HG03575 (cell line): ENCODE data around the gene RHBDL2.

ENCODE experiments used
- ATAC-seq: cut with Tn5 transposase; IDR thresholded peaks from one replicate; pipeline ENCODE4 v1.9.1; 2021; ENCODE audit not compliant: unreplicated experiment, insufficient number of reproducible peaks, low FRiP score; ENCODE audit errors: extremely low read depth

The RHBDL2 gene

DNA sequence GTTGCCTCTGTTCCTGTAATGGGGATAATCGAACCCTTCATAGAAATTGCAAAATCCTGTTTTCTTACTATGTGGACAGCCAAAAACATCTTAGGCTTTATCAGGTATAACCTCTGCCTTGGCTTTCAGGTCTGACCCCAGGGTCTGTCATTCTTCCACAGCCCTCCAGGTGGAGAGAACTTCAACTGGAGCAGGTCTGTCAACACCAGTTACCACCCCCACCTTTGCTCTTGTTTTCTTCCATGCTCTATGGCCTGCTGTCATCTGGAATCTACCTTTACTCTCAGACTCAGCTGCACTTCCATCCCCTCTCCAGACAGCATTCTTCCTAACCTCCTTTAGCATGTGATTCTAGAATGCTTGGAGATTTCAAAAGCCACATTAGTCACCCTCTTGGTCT, 49.9 kb downstream of the RHBDL2 start:
- no peak for ATAC-seq

DNA sequence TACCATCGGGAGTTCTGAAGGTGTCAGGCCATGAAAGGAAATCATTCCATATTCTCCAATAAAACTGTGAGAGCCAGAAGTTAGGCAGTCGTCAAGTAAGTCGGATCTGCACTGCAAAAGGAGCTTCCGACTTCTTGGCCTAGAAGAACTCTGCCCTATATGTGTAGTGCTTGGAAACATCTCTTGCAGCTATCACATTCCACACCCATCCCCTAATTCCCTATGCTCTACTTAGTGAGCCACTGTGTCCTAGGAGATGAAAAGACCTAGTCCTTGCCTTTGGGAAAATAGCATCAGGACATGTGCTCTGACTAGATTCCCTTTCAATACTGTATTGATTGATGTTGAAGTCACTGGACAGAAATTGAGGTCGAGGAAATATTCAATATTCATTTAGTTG, 52.0 kb downstream of the RHBDL2 start:
- ATAC-seq: no peak

DNA sequence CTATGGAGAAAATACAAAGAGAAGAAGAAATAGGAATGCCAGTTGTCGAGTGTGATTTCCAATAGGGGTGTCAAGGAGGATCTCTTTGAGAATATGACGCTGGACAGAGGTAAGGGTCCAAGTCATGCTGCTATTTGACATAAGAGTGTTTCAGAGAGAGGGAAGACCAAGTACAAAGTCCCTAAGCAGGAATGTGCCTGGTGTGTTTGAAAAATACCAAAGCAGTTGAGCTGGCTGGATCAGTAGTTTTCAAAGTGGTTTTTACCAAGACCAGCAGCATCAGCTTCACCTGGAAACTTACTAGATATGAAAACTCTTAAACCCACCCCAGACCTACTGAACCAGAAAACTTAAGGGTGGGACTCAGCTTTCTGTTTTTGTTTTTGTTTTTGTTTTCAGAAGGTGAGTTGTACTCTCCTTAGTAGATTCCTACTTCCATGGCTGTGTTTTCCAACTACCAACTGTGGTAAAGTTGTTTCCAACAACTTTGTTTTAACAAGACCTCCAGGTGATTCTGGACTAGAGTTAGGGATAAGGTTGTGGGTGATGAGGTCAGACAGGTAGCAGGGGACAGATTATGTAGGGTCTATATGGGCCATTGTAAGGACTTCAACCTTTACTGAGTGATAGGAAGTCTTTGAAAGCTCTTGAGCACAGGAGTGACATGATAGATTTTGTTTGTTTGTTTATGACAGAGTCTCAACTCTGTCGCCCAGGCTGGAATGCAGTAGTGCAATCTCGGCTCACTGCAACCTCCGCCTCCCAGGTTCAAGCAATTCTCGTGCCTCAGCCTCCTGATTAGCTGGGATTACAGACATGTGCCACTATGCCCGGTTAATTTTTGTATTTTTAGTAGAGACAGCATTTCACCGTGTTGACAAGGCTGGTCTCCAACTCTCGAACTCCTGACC, 53.0 kb downstream of the RHBDL2 start:
- no peak for ATAC-seq

DNA sequence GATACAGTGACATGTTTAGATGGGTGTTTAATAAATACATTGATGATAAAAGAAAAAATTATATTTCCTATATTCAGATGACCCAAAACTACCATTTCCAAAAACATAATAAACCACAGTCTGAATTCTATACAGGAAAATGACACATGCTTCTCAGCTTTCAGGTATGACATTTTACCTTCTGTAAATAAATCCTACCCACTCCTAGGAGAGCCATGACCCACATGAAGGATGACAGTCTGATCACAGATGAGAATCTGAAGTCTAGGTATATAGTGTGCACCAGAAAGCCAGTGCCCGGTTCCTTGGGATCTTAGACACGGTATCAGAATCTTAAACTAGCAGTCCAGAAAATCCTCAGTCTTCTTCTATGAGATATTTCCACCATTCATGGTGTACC, 56.5 kb downstream of the RHBDL2 start:
- ATAC-seq: no peak

DNA sequence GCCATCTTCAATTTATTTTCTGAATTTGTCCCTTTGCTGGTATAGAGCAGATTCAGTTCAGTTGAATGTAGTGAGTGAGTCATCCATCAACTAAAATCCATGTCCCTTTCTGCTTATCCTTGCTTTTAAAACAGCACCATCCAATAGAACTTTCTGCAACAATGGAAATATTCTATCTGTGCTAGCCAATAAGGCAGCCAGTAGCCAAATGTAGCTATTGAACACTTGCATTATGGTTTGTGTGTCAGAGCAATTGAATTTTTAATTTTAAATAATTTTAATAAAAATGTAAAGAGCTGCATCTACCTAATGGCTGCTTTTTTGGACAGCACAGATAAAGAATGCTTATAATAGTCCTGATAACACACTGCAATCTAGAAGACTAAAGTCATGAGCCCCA, 60.1 kb downstream of the RHBDL2 start, which contains the start of gene GJA9:
TSS of gene GJA9 (minus strand) at position 101 of the 400 bp plus-strand sequence. CDS start 5,489 bp downstream, outside the sequence.
- ATAC-seq: no peak

DNA sequence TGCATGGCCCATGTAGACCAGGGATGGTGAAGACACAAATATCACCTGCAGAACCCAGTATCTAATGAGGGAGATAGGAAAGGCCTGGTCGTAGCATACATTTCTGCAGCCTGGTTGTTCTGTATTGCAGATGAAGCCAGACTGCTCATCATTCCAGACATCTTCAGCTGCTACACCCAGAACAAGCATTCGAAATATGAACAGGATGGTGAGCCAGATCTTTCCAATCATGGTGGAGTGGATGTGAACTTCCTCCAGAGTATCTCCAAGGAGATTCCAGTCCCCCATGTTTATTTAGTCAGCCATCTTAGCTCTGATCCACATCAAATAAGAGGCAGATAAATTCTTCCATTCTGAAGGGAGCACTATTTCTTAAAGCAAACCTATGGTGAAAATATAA, 65.8 kb downstream of the RHBDL2 start:
- no peak for ATAC-seq

DNA sequence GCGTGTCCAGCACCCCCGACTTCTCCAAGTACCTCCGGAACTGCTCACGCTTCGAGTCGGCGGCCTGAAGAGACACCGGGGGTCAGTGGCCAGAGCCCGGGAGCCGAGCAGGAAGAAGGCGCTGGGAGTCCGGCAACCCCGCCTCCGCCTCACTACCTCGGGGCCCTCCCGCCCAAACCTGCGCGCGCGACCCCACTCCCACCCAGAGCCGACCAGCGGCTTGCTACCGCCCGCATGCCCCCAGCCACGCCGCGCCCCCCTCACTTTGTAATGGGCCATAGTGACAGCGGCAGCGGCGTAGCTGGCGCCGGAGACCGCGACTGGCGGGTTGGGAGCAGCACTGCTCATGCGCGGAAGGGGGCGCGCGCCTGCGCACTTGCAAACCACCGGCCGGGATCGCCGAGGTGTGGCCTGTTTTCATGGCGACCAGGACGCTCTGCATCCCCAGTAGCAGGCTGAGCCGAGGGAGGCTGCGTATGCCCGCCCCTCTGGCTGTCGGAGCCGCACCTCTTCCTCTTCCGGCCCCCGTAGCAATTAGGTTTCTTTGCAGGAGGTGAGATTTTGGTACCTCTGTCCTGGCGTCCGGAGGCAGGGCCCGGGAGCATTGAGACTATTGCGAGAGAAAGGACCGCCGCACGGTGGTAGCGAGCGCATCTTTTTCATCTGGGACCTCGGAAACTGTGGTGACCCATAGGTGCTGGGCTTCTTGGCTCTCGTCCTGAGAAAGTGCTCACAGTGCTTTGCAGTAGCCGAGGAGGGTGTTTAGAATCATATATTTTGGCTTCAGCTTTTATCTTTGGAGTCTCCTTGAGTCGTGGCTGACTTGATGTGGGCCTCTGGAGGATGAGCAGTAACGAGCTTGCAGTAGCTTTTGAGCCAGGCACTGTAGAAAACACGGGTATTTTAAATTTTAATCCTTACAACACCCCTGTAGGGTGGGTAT, 68.3 kb downstream of the RHBDL2 start, which contains the start of gene MYCBP:
TSS of gene MYCBP (minus strand) at position 322 of the 943 bp plus-strand sequence. CDS start at position 279, 43 bp downstream.
- ATAC-seq: peak; percentile 48

DNA sequence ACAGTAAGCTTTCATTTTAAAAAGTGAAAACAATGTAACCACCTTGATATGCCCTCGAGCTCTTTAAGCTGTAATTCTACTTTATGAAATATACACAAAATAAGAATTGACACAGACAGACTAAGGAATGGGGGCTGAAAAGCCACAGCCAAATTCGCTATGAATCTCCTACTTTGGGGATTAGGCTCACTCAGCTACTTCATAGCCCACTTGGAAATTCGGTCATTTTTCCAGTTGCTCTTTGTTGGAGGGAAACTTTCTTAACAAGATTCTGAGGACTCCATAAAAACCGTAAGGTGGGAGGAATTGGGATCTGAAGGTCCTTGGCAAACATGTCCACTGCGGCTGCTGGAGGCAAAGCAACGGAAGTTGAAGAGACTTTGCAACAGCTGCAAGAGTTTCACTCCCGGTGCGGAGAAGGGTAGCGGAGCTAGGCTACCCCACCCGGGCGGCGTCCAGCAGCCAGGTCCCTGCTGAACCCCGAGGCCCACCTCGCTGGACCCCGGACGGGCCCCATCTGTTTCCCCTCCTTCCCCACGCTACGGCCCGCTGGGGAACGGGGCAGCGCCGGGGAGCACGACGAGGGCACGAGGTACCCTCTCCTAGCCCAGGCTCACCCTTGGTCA, 69.1 kb downstream of the RHBDL2 start:
- no peak for ATAC-seq

DNA sequence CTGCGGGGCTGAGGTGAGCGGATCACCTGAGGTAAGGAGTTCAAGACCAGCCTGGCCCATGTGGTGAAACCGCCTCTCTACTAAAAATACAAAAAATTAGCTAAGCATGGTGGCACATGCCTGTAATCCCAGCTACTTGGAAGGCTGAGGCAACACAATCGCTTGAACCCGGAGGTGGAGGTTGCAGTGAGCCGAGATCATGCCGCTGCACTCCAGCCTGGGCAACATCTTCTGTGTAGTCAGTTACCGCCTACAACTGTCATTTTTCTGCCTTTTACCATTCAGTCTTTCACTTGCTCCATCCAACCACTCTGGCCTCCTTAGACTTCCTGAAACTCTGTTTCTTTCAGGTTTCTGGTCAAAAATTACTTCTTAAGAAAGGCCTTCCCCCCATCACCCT, 70.6 kb downstream of the RHBDL2 start:
- ATAC-seq: no peak

DNA sequence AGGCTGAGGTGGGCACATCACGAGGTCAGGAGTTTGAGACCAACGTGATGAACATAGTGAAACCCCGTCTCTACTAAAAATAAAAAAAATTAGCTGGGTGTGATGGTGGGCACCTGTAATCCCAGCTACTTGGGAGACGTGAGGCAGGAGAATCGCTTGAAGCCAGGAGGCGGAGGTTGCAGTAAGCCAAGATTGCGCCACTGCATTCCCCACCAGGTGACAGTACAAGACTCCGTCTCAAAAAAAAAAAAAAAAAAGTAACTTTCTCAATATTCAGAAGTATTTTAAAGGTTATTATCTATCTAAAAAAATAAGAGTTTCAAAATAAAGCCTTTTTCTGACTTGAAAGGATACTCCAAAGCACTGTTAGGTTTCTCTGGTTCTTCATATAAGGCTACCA, 74.4 kb downstream of the RHBDL2 start:
- no peak for ATAC-seq

DNA sequence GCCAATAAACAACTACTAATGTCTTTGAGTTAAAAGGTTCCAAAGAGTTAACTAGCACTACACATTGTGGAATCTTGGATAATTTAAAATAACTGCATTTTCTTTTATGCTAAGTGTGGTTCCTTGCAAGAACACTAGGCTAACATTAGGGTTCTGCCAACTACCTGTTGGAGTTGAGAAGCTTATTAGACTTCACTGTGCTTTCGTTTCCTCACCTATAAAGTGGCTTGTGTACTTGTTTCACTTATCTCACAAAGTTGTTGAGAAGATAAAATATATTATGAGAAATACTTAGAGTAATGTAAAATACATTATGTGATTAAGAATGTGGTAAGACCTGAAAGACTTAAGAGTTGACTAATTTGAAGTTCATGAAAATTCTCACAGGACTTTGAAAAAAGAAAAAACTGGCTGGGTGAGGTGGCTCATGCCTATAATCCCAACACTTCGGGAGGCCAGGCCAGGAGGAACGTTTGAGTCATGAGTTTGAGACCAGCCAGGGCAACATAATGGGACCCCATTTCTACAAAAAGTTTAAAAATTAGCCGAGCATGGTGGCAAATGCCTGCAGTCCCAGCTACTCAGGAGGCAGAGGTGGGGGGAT, 76.4 kb downstream of the RHBDL2 start:
- ATAC-seq: no peak

DNA sequence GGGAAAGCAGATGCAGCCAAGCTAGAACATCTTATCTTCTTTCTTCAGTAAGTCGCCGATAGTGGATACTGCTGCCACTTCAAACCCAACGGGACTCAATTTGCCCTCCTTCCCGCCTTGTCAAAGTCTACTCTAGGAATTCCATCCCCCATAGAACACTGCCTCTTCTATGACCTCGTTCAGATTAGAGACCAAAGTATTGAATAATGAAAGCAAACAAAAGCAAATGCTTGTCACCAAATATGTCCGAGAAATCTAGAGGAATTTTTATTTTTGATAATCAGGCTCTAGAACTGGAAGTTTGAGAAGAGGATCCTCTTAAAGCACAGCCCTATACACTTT, 81.2 kb downstream of the RHBDL2 start:
- no peak for ATAC-seq

DNA sequence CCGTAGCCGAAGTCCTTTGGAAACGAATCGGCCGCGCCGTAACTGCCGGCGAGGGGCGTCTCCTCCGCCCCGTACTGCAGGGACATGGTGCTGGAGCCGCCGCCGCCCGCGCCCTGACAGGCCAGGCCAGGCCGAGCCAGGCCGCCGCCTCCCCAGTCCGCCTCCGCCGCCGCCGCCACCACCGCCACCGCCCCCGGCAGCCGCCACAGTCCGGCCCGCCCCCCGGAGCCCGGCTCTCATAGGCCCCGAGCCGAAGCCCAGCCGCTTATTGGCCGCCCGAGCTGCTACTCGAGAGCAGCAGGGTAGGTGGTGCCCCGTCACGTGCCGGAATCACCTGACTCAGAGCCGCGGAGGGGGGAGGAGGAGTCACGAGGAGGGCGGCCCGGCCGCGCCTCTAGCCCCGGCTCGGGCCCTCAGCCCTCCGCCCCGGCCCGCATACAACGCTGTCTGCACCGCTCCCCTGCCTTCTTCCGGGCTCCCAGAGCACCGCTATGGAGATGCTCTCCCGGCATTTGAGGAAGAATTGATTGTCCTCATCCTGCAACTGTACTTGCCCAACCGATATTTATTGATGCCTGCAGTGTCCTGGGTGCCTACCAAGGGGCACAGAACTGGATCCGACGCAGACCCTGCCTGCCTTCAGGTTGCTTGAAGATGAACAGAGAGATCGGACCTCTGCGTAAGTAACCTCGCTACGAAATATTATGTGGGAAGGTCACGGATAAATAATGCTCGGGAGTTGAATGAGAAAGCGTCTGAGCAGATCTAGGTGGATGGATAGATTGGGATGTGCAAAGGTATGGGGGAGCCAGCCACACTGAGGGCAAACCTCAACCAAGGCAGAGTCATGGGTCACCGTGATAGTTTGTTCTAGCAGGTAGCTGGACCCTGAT, 81.8 kb downstream of the RHBDL2 start, which contains the start of gene RRAGC:
TSS of gene RRAGC (minus strand) at position 212 of the 893 bp plus-strand sequence. CDS start at position 86, 126 bp downstream.
- ATAC-seq: no peak

DNA sequence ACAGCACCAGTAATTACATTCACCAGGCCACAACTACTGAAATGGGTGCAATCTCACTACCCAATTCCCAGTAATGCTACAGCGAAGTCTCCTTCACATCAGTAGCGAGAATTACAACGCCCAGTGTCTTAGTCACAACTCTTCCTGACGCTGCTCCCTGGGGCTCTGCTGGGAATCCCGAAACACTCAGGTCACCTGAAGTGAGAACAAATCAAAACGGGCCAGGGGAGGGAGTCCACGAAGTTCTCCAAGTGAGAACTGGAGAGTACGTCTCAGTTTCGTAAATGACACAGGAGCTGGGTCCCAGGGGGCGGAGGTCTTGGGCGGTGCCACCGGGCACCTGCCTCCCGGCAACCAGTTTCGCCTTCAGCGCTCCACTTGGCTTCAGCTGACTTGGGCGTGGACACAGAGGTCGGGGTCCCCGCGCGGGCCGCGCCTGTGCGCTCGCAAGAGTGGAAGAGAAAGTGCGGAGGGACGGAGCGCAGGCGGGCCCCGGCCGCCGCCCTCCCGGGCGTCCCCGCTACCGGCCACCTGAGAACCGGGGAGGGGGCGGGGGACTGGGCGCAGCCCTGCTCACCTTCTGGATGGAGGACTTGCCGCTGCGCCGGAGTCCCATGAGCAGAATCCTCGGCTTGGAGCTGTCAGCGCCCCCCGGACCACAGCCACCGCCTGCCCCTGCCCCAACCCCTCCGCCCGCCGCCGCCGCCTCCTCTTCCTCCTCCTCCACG, 82.6 kb downstream of the RHBDL2 start:
- no peak for ATAC-seq

DNA sequence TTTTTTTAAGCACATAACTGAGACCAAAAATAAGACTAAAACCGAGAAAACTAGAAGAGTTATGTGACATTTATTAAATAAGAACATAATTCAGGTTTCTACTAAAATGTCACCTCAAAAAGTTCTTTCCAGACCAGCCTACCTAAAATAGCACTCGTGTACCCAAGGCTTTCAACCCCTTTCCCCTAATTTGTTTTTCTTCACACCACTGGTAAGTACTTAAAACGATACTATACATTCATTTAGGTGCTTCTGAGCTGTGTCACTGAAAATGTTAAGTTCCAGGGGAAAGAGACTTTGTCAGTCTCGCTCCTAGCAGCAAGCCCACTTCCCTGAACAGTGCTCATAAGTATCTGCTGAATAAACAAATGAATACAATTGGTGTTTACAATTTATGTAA, 88.8 kb downstream of the RHBDL2 start:
- ATAC-seq: no peak

DNA sequence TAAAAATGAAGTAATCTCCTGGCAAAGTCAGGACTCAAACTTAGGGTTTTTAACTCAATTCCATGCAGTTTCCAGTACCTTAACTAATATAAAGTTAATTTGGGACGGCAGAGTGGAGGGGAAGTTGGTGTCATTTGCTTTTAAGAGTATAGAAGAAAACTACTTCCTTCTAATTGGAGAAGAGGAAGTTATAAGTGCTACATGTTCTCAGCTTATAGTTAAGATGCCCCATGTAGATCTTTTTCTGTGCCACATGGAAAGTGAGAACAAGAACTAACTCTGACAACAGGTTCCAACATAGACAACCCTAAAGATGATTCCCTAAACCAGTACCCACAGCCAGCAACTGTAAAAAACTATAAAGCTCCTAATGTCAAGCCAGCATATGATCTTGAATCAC, 93.6 kb downstream of the RHBDL2 start:
- no peak for ATAC-seq

DNA sequence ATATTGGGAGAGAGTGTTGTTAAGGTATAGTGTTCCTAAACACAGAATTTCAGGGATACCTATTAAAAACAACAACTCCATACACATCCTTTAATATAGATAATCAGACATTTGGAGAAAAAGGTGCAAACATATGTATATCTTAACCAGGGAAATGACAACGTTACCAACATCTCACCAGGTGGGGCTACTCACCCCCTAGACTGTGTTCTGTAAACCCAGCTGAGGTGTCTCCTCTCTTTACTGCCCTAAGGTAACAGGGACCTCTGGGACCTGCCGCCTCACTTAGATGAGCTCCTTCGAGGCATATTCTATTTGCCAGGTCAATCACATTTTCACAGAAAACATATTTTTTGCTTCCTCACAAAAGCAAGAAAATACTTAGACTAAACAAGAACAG, 95.4 kb downstream of the RHBDL2 start:
- no peak for ATAC-seq
